ENCODE results near the gene EMC9. TPM values are rescaled to one million over a fixed set of nuclear protein-coding genes. Genes with fewer than 3 reads are reported as not detected.

The EMC9 gene
- total RNA-seq, 4 donors from 2014 or later: 8.3 to 25.5 (median 16.9) TPM

DNA sequence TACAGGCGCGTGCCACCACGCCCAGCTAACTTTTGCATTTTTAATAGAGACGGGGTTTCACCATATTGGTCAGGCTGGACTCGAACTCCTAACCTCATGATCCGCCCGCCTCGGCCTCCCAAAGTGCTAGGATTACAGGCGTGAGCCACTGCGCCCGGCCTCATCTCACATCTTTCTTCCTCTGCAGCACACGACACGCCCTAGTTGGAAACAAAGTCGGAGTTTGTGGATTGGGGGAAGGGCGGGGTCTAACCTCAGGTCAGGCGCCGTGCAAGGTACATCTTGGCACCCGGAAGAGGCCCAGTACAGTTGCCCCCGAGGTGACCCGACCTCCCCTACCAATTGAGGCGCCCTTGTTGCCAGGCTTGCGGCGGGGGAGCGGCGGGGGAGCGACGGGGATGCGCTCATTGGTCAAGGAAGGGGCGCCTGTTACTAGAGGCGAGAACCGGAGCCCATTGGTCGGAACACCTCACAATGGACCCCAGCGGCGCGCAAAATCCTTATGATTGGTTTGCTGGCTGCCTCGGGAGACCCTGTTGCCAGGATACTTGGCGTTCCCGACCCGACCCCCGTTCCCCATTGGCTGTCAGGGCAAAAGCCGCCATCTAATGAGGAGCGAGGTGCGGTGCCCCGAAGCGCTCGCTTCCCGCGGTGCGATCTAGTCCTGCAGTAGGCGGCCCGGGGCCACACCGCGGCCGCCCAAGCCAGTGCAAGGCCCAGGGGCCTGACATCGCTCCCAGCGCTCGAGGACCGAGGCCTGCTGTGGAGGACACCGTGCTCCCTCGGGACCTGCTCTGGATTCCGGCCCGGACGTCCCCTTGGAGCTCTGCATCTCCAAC, 30.2 kb upstream of the EMC9 start, which contains the start of gene REC8:
Gene REC8, plus strand, starts transcription at position 659 of the 839 bp plus-strand sequence. CDS start 473 bp downstream, outside the sequence.
- peak within 1 kb of the TSS in 1 of 3 donors; percentile 6 for H3K4me3 ChIP-seq (replicated peaks in 1 of 3)
- no peaks in the 10 kb centered on the region for H3K9me3 ChIP-seq
- H3K4me1 ChIP-seq: peaks cover 3 to 5% of the 10 kb centered on the region in 2 donors
- WGBS, 2 donors: 16 to 22% methylated on average over 38 to 49 of the region's 63 CpGs
- peak; percentile 77 to 88 for DNase-seq
- no peaks in the 10 kb centered on the region for H3K27me3 ChIP-seq
- intact Hi-C loops (cut with DNase I): no loop called here
- TF ChIP-seq, protein P1, sequence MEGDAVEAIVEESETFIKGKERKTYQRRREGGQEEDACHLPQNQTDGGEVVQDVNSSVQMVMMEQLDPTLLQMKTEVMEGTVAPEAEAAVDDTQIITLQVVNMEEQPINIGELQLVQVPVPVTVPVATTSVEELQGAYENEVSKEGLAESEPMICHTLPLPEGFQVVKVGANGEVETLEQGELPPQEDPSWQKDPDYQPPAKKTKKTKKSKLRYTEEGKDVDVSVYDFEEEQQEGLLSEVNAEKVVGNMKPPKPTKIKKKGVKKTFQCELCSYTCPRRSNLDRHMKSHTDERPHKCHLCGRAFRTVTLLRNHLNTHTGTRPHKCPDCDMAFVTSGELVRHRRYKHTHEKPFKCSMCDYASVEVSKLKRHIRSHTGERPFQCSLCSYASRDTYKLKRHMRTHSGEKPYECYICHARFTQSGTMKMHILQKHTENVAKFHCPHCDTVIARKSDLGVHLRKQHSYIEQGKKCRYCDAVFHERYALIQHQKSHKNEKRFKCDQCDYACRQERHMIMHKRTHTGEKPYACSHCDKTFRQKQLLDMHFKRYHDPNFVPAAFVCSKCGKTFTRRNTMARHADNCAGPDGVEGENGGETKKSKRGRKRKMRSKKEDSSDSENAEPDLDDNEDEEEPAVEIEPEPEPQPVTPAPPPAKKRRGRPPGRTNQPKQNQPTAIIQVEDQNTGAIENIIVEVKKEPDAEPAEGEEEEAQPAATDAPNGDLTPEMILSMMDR (IDR thresholded peaks at IDR 0.05): no peak
- peaks cover 3% of the 10 kb centered on the region in 2 donors for H3K36me3 ChIP-seq
- no peak within 1 kb of the TSS for H3K27ac ChIP-seq

DNA sequence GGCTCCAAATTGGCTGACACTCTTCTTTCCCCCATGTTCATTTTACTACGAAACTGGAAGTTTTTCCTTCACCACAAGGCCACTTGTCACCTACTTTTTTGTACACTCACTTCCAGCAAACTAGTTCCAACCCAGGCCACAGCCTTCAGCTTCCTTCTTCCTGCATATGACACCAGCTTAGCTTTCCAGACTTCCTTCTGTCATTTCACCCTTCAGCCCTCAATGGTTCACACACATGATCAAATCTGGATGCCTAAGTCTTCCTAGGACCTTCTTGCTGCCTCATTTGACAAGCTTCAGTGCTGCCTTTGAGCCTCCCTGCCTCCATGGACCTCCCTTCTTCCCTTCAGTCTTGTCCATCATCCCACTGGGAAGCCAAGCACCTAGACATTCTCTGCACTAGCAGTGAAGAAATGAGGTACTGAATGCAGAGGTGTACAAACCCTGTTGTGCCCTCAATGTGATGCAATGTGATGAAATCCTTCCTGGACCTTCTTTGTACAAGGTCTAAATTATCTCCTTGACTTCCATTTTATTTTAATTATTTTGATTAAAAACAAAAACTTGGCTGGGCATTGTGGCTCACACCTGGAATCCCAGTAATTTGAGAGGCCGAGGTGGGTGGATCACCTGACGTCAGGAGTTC, 26.2 kb upstream of the EMC9 start:
- WGBS, 2 donors: 91 to 96% methylated on average over 3 of the region's 3 CpGs
- Histone ChIP-seq H3K4me1 (peaks cover 12% of the 10 kb centered on the region in 2 donors), H3K27me3 (no peaks in the 10 kb centered on the region), H3K27ac (no peak overlapping the region), H3K4me3 (replicated peaks in 1 of 3) (no peak overlapping the region), H3K36me3 (peaks cover 38 to 40% of the 10 kb centered on the region in 2 donors), H3K9me3 (no peaks in the 10 kb centered on the region)
- DNase-seq: no peak
- intact Hi-C loops (cut with DNase I): no loop called here
- TF ChIP-seq, protein P1 (IDR thresholded peaks at IDR 0.05): no peak
- no peak for TF ChIP-seq POLR2A (IDR thresholded peaks at IDR 0.05)

DNA sequence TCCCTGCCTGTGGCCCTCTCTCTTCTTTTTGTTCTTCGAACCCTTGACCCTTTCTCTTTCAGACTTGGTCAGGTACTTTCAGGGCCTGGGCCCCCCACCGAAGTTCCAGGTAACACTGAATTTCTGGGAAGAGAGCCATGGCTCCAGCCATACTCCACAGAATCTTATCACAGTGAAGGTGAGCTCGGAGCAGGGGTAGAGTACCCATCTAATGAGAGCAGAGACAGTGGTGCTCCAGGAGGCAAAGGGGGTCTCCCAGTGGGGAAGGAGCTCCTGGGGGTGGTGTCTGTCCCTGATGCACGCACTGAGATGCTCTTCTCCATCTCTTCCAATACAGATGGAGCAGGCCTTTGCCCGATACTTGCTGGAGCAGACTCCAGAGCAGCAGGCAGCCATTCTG, 24.4 kb upstream of the EMC9 start:
- DNase-seq: no peak
- no peaks in the 10 kb centered on the region for H3K9me3 ChIP-seq
- TF ChIP-seq POLR2A (IDR thresholded peaks at IDR 0.05): no peak
- TF ChIP-seq, protein P1 (IDR thresholded peaks at IDR 0.05): no peak
- no peaks in the 10 kb centered on the region for H3K27me3 ChIP-seq
- H3K27ac ChIP-seq: no peak overlapping the region
- no peak overlapping the region for H3K4me3 ChIP-seq (replicated peaks in 1 of 3)
- intact Hi-C loops (cut with DNase I): no loop called here
- peaks cover 38 to 40% of the 10 kb centered on the region in 2 donors for H3K36me3 ChIP-seq
- 90 to 94% methylated on average over 5 of the region's 5 CpGs for WGBS, 2 donors
- peaks cover 18 to 22% of the 10 kb centered on the region in 2 donors for H3K4me1 ChIP-seq

GRCh38 chr14:24164518-24164991, 23.2 kb upstream of the EMC9 start:
- 88 to 90% methylated on average over 9 to 14 of the region's 14 CpGs for WGBS, 2 donors
- no peak overlapping the region for H3K4me3 ChIP-seq (replicated peaks in 1 of 3)
- DNase-seq: no peak
- no peak for TF ChIP-seq POLR2A (IDR thresholded peaks at IDR 0.05)
- TF ChIP-seq, protein P1 (IDR thresholded peaks at IDR 0.05): no peak
- H3K27ac ChIP-seq: no peak overlapping the region
- H3K9me3 ChIP-seq: no peaks in the 10 kb centered on the region
- peaks cover 18 to 27% of the 10 kb centered on the region in 2 donors for H3K4me1 ChIP-seq
- peaks cover 40 to 42% of the 10 kb centered on the region in 2 donors for H3K36me3 ChIP-seq
- no peaks in the 10 kb centered on the region for H3K27me3 ChIP-seq
- intact Hi-C loops (cut with DNase I): no loop called here

All from thyroid gland (tissue), 4 donors.